Activated effector memory CD4-positive, alpha-beta T cell treated with Interleukin-2 at 50 U/mL for 16 hours (primary cell): ENCODE measurements around the gene OR1N1.
"Not testable (repeated sequence)": the region's sequence is repeated elsewhere in the genome, so short reads cannot be mapped to it uniquely, and the experiment has no call there.

Source experiments
- DNase-seq: peaks from one replicate; pipeline ENCODE4 v3.0.0-alpha.2; 2020

Gene OR1N1

GRCh38 chr9:122527193-122527592 is at the start of gene OR1N1:
TSS of gene OR1N1 (minus strand) at chr9:122527293. CDS start at chr9:122527293, 0 bp downstream.
- DNase-seq: no peak

- no peak for DNase-seq
Observed at GRCh38 chr9:122572456-122572855, 45.4 kb upstream of the OR1N1 start.

DNA sequence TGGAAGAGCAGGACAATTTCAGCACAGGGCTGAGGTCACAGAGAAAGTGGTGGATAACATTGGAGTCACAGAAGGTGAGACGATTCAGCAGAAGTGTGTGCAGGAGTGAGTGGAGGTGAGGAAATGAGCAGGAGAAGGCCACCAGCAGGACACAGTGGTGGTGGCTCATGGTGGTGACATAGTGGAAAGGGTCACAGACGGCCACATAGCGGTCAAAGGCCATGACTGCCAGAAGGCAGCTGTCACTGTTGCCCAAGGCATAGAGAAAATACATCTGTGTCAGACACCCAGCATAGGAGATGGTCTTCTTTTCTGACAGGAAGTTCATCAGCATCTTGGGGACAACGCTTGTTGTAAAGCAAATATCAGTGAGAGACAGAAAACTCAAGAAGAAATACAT is 40.8 kb upstream of the OR1N1 start:
- DNase-seq: no peak

GRCh38 chr9:122562134-122562760 is 35.2 kb upstream of the OR1N1 start:
- DNase-seq: no peak

GRCh38 chr9:122561446-122561845 is 34.4 kb upstream of the OR1N1 start:
- no peak for DNase-seq

DNA sequence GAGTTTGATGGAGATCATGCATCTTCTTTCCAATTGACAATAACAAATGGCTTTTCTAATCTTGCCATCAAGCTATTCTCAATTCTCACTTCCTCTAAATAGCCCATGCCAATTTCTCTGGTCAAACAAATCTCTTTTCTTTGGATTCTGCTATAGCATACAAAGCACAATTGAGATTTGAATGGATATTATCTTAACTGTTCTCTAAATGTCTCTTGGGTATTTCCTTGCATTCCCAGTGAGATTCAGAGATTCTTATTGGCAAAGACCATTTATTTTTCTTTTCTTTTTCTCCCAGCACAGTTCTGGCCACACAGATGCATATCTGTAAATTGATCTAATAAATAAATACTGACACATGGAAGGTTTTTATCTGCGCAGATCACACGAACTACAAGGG is 25.7 kb upstream of the OR1N1 start, which contains the start of gene OR1N2:
Gene OR1N2 (plus strand): TSS at position 301 of the 400 bp plus-strand sequence. CDS start 100 bp downstream, outside the sequence.
- DNase-seq: no peak

- no peak for DNase-seq
Observed at GRCh38 chr9:122551371-122551770, 24.3 kb upstream of the OR1N1 start.

DNA sequence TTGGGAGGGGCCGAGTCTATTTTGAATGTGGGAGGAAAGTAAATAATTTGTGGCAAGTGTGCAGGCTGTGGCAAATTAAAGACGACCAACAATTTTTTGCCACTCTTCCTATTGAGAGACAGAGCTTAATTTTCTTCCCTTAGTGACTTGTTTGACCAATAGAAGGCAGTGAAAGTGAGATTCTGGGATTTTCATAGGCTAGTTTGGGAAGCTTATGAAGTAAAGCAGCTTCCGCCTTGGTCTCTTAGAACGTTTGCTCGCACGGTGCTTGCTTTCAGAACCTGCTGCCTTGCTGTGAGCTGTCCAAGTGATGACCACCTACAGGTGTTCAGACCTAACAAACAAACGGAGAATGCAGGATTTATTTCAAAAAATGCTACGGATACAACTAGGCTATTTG is 19.1 kb upstream of the OR1N1 start:
- no peak for DNase-seq

- DNase-seq: no peak
Observed at GRCh38 chr9:122538757-122539156, 11.7 kb upstream of the OR1N1 start.

GRCh38 chr9:122537066-122537465 is 10.0 kb upstream of the OR1N1 start:
- not testable (repeated sequence) for DNase-seq

- DNase-seq: no peak
Observed at GRCh38 chr9:122536134-122536533, 9.0 kb upstream of the OR1N1 start.

- not testable (repeated sequence) for DNase-seq
Observed at GRCh38 chr9:122531157-122531556, 4.1 kb upstream of the OR1N1 start.

GRCh38 chr9:122526602-122527001 is 491 bp downstream of the OR1N1 start:
- no peak for DNase-seq

DNA sequence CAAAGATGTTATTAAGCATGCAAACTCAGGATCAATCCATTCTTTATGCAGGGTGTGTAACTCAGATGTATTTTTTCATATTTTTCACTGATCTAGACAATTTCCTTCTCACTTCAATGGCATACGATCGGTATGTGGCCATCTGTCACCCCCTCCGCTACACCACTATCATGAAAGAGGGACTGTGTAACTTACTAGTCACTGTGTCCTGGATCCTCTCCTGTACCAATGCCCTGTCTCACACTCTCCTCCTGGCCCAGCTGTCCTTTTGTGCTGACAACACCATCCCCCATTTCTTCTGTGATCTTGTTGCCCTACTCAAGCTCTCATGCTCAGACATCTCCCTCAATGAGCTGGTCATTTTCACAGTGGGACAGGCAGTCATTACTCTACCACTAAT is 7.7 kb downstream of the OR1N1 start:
- no peak for DNase-seq

- no peak for DNase-seq
Observed at GRCh38 chr9:122518841-122519240, 8.3 kb downstream of the OR1N1 start, which contains the start of gene OR1J4. TSS of gene OR1J4 (plus strand) at chr9:122519141. CDS start at chr9:122519141, 0 bp downstream.

GRCh38 chr9:122518226-122518625 is 8.9 kb downstream of the OR1N1 start:
- no peak for DNase-seq

- no peak for DNase-seq
Observed at GRCh38 chr9:122510502-122510901, 16.6 kb downstream of the OR1N1 start, which contains the start of gene OR1J2. TSS of gene OR1J2 (plus strand) at chr9:122510802. CDS start at chr9:122510802, 0 bp downstream.

DNA sequence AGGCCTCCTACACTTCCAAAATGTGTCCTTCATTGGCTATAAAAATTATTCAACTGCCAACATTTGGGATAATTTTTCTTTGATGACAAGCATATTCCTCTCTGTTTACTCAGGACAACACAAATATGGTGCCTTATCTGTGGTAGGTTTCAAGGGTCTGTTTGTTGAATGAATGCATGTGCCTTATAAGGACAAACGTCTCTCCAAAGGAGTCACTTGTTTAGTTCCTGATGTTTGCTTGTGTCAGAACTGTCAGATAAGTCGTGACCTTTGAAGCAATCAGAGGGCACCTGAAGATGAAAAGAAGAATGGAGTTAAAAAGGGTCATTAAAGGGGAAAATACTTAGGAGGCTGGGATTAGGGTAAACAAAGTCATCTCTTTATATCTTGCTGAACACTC is 20.1 kb downstream of the OR1N1 start:
- no peak for DNase-seq

- no peak for DNase-seq
Observed at GRCh38 chr9:122498883-122499288, 28.2 kb downstream of the OR1N1 start.

GRCh38 chr9:122479062-122479461 is 48.0 kb downstream of the OR1N1 start:
- DNase-seq: no peak

DNA sequence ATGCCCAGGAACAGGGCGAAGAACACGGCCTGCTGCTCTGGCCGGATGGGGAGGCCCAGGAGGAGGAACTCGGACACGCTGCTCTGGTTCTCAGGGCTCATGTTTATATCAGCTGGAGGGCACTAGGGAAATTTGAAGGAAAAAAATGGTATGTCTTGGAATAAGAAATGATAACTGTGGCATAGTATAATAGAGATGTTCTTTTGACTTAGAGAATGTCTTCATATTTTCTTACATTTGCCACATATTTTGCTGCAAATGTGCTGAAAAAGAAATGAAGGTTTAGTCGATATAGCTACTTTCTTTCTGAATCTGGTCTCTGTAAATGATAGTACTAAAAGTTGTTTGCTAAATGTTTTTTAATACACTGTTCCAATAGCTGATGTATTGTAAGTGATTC is 49.3 kb downstream of the OR1N1 start, which contains the start of gene OR1J1:
Gene OR1J1 (minus strand): TSS at position 101 of the 400 bp plus-strand sequence. CDS start 0 bp downstream, at position 101.
- no peak for DNase-seq

DNA sequence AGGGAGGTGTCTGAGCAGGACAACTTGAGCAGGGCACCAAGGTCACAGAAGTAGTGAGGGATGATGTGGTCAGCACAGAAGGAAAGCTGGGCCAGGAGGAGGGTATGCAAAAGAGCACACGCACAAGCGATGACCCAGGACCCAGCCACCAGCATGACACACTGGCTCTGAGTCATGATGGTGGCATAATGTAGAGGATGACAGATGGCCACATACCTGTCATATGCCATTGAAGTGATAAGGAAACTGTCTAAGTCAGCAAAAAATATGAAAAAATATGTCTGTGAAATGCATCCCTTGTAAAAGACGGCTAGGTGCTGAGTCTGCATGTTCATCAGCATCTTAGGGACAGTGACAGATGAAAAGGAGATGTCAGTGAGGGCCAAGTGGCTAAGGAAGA is 49.7 kb downstream of the OR1N1 start:
- no peak for DNase-seq
